MV-4-11 (cell line): Measurements from ENCODE around the gene NUDT17.

ENCODE experiments used
- DNase-seq: peaks from one replicate; lab custom pipeline; 2025; lab: John Stamatoyannopoulos, UW

Gene NUDT17

DNA sequence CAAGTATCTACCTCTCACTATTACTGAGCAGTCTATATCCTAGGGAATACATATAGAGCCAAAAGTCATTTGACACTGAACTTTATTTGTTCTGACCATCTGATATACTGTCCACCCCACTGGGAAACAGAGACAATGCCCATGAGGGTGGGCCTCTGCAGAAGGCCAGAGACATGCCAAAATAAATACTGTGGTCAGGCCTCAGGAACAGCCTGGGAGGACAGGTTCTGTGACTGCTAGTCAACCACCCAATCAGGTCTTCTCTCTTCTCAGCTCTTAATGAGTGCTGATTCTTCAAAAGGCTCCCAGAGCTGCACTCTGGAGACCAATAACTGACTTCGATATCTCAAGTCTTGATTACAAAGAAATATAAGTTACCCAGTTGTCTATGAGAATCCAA is 45.7 kb downstream of the NUDT17 start:
- no peak for DNase-seq

DNA sequence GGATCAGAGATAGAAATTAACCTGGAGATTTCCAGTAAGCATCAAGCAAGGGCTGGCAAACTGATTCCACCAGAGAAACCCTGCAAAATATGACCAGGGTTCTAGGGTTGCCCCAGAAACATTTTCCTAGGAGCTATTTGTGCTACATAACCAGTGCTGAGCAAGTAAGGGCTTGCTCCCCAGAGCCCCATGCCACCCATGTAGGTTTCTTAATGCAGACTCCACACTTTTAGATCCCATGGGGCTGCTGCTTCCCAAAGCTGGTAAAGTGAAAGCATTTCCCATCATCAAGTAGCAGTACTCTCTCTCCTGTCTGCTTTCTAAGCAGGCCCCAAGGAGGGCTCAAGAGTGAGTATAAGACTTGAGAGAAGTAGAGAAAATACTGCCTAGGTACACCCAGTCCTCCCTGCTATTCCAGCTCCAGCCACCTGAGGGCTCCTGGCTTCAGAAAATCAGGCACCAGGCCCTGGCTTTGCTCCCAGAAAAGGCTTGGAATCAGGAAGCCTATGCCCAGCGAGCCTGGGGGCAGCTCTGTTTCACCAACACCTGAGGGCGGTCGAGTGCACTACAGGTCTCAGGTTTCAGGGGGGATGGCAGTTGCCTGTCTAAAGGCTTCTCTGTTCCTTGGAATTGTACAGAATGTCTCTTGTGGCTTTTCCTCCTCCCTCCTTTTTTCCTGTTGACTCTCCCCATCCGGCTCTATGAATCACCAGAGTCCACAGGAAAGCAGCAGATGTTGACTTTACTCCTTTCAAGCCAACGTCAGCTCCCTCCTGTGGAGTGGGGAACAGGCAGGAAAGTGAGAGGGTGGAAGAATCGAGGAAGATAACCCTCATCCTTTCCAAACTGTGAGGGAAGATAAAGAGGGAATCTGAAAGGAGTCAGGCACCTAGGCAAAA is 46.4 kb downstream of the NUDT17 start:
- peak; percentile 55 for DNase-seq

DNA sequence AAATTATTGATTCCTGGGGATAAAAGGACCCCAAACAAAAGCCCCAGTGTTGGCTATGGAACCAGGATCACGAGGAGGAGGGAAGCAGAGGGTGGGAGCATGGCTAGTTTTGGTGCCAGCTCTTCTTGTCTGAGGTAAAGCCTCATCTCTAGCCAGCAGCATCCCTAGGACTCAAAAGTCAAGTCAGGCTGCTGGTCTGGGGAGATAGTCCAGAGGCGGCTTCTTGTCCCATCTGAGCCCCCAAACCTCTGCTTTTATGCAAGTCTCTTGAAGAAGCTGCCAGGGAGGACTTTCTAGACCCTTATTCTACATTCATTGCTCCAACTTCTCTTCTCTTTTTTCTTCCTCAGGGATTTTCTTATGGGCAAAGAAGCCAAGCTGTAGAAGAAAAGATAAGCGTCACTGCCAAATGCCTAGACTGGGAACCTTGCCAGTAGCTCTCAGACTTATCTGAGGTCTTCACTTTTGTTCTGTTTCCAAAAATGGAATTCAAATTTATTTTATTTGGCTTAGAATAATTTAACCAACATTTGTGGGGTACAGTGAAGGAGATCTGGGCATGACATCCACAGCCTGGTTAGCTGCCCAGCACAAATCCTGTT is 47.2 kb downstream of the NUDT17 start:
- DNase-seq: no peak

DNA sequence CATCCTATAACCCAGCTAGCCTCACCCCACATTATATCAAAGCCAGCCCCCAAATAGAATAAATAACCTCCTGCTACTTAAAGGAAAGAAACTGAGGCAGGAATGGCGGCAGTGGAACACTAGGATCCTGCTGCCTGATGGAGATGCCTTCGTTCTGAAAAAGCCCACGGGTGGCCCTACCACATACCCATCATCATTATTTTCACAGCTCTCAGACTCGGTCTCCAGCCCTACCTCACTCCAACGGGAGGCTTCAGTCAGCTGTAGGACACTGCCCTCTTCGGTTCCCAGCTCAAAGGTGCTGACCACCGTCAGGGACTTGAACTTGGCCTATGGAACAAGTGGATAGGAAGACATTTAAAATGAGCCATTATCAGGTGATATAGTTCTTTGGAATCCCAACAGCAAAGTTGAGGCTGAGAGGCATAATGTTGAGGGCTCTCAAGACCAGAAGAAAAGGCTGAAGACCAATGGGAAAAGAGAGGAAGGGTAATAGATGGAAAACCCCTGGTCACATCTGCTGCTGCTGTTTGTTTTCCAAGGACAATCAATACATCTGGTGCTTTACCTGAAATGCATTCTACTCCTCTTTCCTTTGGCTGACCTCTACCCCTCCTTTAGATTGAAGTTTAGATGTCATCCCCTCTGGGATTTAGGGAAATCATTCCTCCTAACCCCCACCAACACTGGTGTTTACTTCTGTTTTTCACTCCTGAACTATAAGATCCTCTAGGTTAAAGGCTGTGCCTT is 48.1 kb downstream of the NUDT17 start:
- DNase-seq: no peak

DNA sequence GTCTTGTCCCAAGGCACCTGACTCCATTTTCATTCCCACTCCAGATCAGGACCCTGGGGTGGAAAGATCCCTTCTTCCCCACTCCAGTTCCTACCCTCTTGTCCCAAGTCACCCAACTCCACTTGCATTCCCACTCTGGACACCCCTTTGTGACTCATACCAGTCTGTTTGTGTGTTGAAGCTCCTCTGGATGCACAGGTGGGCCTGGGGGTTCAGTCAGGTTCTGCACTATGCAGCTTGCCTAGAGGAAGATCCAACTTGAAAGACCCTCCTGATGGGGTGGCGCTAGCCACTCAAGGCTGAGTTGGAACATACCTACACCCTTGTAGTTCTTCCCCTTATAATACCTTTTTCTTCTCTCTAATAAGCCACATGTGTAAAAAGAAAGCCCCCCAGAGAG is 50.0 kb downstream of the NUDT17 start:
- DNase-seq: no peak

DNA sequence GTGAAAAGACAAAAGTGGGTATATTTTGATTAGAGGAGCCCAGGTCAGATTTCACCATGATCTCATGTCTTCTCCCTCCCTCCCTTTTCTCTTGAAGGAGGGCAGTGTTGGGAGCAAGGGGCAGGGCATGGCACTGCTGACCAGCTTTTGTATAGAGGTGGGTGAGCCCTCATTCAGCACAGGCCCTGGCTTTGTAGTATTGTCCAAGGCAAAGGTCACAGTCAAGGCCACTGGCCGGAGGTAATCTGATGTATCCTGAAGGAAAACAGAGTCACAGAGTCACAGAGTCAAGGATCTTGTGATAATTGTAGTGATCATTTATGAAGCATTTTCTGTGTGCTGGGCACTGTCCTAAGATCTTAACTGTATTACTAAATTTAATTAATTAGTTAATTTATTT is 52.5 kb downstream of the NUDT17 start:
- DNase-seq: no peak
